Measurements from ENCODE around the gene SLC5A5.

SLC5A5 gene

DNA sequence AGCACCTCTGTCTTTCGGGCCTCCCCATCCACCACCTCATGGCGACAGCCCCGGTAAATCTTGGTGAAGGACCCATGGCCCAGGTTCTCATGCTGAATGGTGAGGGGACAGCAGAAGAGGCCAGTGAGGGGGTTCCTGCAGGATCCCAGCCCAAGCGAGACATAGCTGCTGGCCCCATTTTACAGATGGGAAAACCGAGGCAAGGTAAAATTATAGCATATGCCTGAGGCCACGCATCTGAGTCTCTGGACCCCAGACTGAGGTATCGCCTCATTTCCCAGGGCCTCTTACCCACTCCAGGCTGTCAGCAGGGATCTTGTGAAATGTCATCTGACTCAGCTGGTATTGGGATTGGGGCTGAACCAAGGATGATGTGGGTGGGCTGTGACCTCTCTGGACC, 33.8 kb upstream of the SLC5A5 start:
- Mint-ChIP-seq H3K27ac (no peak overlapping the region), H3K9me3 (no peaks in the 10 kb centered on the region), H3K27me3 (ENCODE audit: low read depth) (peaks cover 58% of the 10 kb centered on the region), H3K4me3 (no peak overlapping the region), H3K4me1 (no peaks in the 10 kb centered on the region), H3K36me3 (ENCODE audit: low read depth) (no peaks in the 10 kb centered on the region)
- TF ChIP-seq, protein P1, sequence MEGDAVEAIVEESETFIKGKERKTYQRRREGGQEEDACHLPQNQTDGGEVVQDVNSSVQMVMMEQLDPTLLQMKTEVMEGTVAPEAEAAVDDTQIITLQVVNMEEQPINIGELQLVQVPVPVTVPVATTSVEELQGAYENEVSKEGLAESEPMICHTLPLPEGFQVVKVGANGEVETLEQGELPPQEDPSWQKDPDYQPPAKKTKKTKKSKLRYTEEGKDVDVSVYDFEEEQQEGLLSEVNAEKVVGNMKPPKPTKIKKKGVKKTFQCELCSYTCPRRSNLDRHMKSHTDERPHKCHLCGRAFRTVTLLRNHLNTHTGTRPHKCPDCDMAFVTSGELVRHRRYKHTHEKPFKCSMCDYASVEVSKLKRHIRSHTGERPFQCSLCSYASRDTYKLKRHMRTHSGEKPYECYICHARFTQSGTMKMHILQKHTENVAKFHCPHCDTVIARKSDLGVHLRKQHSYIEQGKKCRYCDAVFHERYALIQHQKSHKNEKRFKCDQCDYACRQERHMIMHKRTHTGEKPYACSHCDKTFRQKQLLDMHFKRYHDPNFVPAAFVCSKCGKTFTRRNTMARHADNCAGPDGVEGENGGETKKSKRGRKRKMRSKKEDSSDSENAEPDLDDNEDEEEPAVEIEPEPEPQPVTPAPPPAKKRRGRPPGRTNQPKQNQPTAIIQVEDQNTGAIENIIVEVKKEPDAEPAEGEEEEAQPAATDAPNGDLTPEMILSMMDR (IDR thresholded peaks at IDR 0.05; ENCODE audit: unreplicated experiment in 3 of 3), result no peak

GRCh38 chr19:17840019-17840418, 31.7 kb upstream of the SLC5A5 start:
- Mint-ChIP-seq H3K4me1 (peaks cover 4% of the 10 kb centered on the region), H3K27ac (no peak overlapping the region), H3K4me3 (peak overlapping the region in 1 of 3 experiments; percentile 25), H3K9me3 (no peaks in the 10 kb centered on the region), H3K27me3 (ENCODE audit: low read depth) (peaks cover 57% of the 10 kb centered on the region), H3K36me3 (ENCODE audit: low read depth) (no peaks in the 10 kb centered on the region)
- TF ChIP-seq, protein P1 (IDR thresholded peaks at IDR 0.05; ENCODE audit: unreplicated experiment in 3 of 3), result no peak

DNA sequence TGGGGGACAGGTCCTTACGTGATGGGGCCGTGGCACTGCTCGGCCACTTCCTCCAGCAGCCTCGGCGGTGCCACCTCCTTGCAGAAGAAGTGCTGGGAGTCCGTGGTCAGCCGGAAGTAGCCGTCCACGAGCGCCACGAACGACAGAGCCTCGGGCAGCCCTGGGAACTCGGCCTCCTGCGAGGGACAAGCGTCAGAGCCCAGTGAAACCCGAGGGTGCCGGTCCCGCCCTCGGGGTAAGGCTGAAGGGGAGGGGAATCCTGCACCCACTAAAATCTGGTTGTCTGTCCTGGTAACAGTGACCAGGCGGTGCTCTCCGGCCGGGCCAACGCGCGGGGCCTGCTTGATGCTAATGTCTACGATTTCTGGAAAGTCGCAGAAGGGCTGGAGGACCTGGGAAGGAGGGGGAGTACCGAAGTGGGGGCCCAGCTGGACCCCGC, 30.4 kb upstream of the SLC5A5 start:
- no peaks in the 10 kb centered on the region for H3K9me3 Mint-ChIP-seq
- H3K27ac Mint-ChIP-seq, result peak overlapping the region in 2 of 3 experiments; percentile 56 to 87
- H3K4me3 Mint-ChIP-seq, result peak overlapping the region; percentile 79 to 87 (median 84)
- TF ChIP-seq, protein P1 (IDR thresholded peaks at IDR 0.05; ENCODE audit: unreplicated experiment in 3 of 3), result no peak
- H3K4me1 Mint-ChIP-seq, result peaks cover 4% of the 10 kb centered on the region
- peaks cover 54% of the 10 kb centered on the region for H3K27me3 Mint-ChIP-seq (ENCODE audit: low read depth)
- H3K36me3 Mint-ChIP-seq (ENCODE audit: low read depth), result no peaks in the 10 kb centered on the region

DNA sequence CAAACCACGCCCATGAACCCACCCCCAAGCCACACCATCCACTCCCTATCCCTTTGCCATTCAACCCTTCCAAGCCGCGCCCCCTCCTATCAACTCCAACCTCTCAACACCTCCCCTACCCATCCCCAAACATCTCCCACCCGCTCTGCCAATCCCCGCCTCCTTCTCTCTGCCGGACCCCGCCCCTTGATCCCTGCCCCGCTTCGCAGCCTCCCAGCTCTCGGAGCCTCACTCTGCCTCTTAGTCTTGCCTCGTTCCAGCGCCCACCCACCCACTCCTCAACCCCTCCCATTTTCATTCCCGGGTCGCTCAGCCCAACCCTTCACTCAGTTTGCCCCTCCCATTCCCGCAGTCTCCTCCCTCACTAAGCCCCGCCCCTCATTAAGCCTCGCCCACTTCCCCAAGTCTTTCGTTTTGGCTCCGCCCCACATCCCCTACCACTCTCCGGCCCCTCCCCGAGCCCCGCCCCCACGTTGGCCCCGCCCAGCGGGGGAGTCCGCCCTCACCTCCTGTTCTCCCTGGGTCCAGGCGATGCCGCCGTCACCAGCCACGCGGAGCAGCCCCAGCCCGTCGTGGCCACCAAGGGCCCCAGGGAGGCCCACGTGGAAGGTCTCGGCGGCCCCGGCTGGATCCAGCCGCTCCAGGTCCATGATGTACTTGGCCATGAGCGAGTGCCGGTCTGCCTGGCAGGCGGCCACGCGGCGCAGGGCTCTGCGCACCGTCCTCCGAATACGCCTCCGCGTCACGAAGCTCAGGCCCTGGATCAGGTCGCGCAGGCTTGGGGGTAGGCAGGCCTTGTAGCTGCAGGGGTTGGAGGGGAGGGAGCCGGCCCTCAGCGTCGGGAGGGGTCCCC, 29.7 kb upstream of the SLC5A5 start:
- Mint-ChIP-seq H3K4me3 (peak overlapping the region; percentile 79 to 87 (median 84)), H3K4me1 (peaks cover 4% of the 10 kb centered on the region), H3K36me3 (ENCODE audit: low read depth) (no peaks in the 10 kb centered on the region), H3K27me3 (ENCODE audit: low read depth) (peaks cover 50% of the 10 kb centered on the region), H3K27ac (peak overlapping the region in 2 of 3 experiments; percentile 56 to 87), H3K9me3 (no peaks in the 10 kb centered on the region)
- TF ChIP-seq, protein P1 (IDR thresholded peaks at IDR 0.05; ENCODE audit: unreplicated experiment in 3 of 3), result no peak

GRCh38 chr19:17842663-17843291, 29.0 kb upstream of the SLC5A5 start:
- Mint-ChIP-seq H3K9me3 (no peaks in the 10 kb centered on the region), H3K36me3 (ENCODE audit: low read depth) (no peaks in the 10 kb centered on the region), H3K27me3 (ENCODE audit: low read depth) (peaks cover 46% of the 10 kb centered on the region), H3K4me1 (peaks cover 4% of the 10 kb centered on the region), H3K27ac (no peak overlapping the region), H3K4me3 (peak overlapping the region; percentile 79 to 87 (median 84))
- TF ChIP-seq, protein P1 (IDR thresholded peaks at IDR 0.05; ENCODE audit: unreplicated experiment in 3 of 3), result no peak

Measured in nephron (organoid).